Measurements from ENCODE around the gene RPAP2.
A peak's percentile ranks its signal among the peaks of the same experiment; 100 is the strongest.
"Not testable (repeated sequence)": the region's sequence is repeated elsewhere in the genome, so short reads cannot be mapped to it uniquely, and the experiment has no call there.

The RPAP2 gene

GRCh38 chr1:92323473-92324453 is 24.9 kb downstream of the RPAP2 start:
- no peak for DNase-seq

- no peak for DNase-seq
These were observed 25.9 kb downstream of the RPAP2 start for GRCh38 chr1:92324784-92325183.

GRCh38 chr1:92326681-92327080 is 27.8 kb downstream of the RPAP2 start:
- no peak for DNase-seq

- no peak for DNase-seq
These were observed 28.9 kb downstream of the RPAP2 start for GRCh38 chr1:92327794-92328193.

GRCh38 chr1:92329347-92330129 is 30.7 kb downstream of the RPAP2 start:
- DNase-seq: no peak

GRCh38 chr1:92333668-92334067 is 34.8 kb downstream of the RPAP2 start:
- DNase-seq: no peak

- DNase-seq: no peak
These were observed 41.3 kb downstream of the RPAP2 start for GRCh38 chr1:92340154-92340553.

GRCh38 chr1:92342401-92342800 is 43.5 kb downstream of the RPAP2 start:
- no peak for DNase-seq

GRCh38 chr1:92343061-92343460 is 44.2 kb downstream of the RPAP2 start:
- DNase-seq: no peak

GRCh38 chr1:92346866-92347640 is 48.2 kb downstream of the RPAP2 start:
- no peak for DNase-seq

- DNase-seq: no peak
These were observed 54.0 kb downstream of the RPAP2 start for GRCh38 chr1:92352856-92353255.

- no peak for DNase-seq
These were observed 55.4 kb downstream of the RPAP2 start for GRCh38 chr1:92354259-92354658.

GRCh38 chr1:92356956-92357355 is 58.1 kb downstream of the RPAP2 start:
- DNase-seq: no peak

GRCh38 chr1:92359382-92359781 is 60.5 kb downstream of the RPAP2 start:
- DNase-seq: not testable (repeated sequence)

- no peak for DNase-seq
These were observed 61.1 kb downstream of the RPAP2 start for GRCh38 chr1:92359986-92360385.

GRCh38 chr1:92362970-92363369 is 64.1 kb downstream of the RPAP2 start:
- no peak for DNase-seq

- no peak for DNase-seq
These were observed 64.5 kb downstream of the RPAP2 start for GRCh38 chr1:92363401-92363800.

GRCh38 chr1:92365378-92366039 is 66.7 kb downstream of the RPAP2 start:
- peak; percentile 10 for DNase-seq

GRCh38 chr1:92366040-92366395 is 67.2 kb downstream of the RPAP2 start:
- no peak for DNase-seq

GRCh38 chr1:92367496-92367895 is 68.6 kb downstream of the RPAP2 start:
- no peak for DNase-seq

- DNase-seq: no peak
These were observed 73.3 kb downstream of the RPAP2 start for GRCh38 chr1:92372164-92372563.

- no peak for DNase-seq
These were observed 75.4 kb downstream of the RPAP2 start for GRCh38 chr1:92374223-92374622.

- DNase-seq: no peak
These were observed 77.5 kb downstream of the RPAP2 start for GRCh38 chr1:92376345-92376744.
